Uterus (tissue), 2 donors: Measurements from ENCODE around the gene DUS2.
"Not testable (repeated sequence)": the region's sequence is repeated elsewhere in the genome, so short reads cannot be mapped to it uniquely, and the experiment has no call there.

Experiments
- CTCF ChIP-seq, 4 experiments: fragments of 200-600 bp in 2 of 4; fragments of 450-650 bp in 2 of 4; sonication (generic) in 2 of 4; IDR thresholded peaks; one replicate each; pipeline ENCODE4 v1.5.1; 2016 to 2019; ENCODE audit warnings: antibody characterized with exemption in 4 of 4, mild to moderate bottlenecking in 2 of 4, moderate library complexity in 1 of 4
- POLR2A ChIP-seq, 2 donors: fragments of 450-650 bp; IDR thresholded peaks; one replicate each; pipeline ENCODE4 v1.6.1; 2016; ENCODE audit warnings: antibody characterized with exemption in 2 of 2, mild to moderate bottlenecking in 1 of 2, moderate library complexity in 1 of 2

- TF ChIP-seq CTCF, POLR2A (IDR thresholded peaks at IDR 0.05): not testable (repeated sequence)
Observed at GRCh38 chr16:68109156-68109555, 86.1 kb downstream of the DUS2 start.
